Esophagus muscularis mucosa (tissue), 4 donors: Measurements from ENCODE around the gene NPTN. TPM values are rescaled to one million over a fixed set of nuclear protein-coding genes. Genes with fewer than 3 reads are reported as not detected.

Experiments
- DNase-seq: peaks from one replicate; pipeline ENCODE4 v3.0.0-alpha.2; 2017; ENCODE audit errors: extremely low spot score
- H3K27ac ChIP-seq, 4 donors: fragments of 200-600 bp; sonication (generic); replicated peaks in 1 of 4; 1 replicate in 3 of 4; 2 replicates in 1 of 4; pipeline ENCODE4 v1.5.1; 2016 to 2019; ENCODE audit warnings: mild to moderate bottlenecking in 1 of 4
- H3K27me3 ChIP-seq, 4 donors: fragments of 200-600 bp; sonication (generic); one replicate each; pipeline versions ENCODE4 v1.5.1 to v1.6.0; 2016 to 2019
- H3K36me3 ChIP-seq, 4 donors: fragments of 200-600 bp; sonication (generic); one replicate each; pipeline ENCODE4 v1.5.1; 2016 to 2019
- H3K4me1 ChIP-seq, 4 donors: fragments of 200-600 bp; sonication (generic); one replicate each; pipeline ENCODE4 v1.5.1; 2016 to 2019
- H3K4me3 ChIP-seq, 4 donors: fragments of 200-600 bp; sonication (generic); 1 replicate in 2 of 4; 2 replicates in 2 of 4; pipeline ENCODE4 v1.5.1; 2016 to 2019; ENCODE audit warnings: mild to moderate bottlenecking in 4 of 4, moderate library complexity in 1 of 4
- H3K9me3 ChIP-seq, 4 donors: fragments of 200-600 bp; sonication (generic); 1 replicate in 3 of 4; 2 replicates in 1 of 4; pipeline ENCODE4 v1.5.1; 2016 to 2019
- EP300 ChIP-seq: sonication (generic); formaldehyde crosslinking; IDR thresholded peaks from one replicate; pipeline ENCODE4 v1.6.1; 2017; ENCODE audit warnings: antibody characterized with exemption
- POLR2A ChIP-seq: fragments of 450-650 bp; IDR thresholded peaks from one replicate; pipeline ENCODE4 v1.6.1; 2017; ENCODE audit warnings: antibody characterized with exemption, moderate library complexity, mild to moderate bottlenecking, low read depth
- POLR2AphosphoS5 ChIP-seq, 2 donors: sonication (generic); formaldehyde crosslinking; IDR thresholded peaks; one replicate each; pipeline ENCODE4 v1.6.1; 2017; ENCODE audit warnings: antibody characterized with exemption in 2 of 2
- WGBS: methylation state at CpG from one replicate; pipeline ENCODE4 v1.1.5; 2018; 5-methylcytosine and 5-hydroxymethylcytosine counted together
- intact Hi-C: fragments of 100-400 bp; cut with DNase I; formaldehyde crosslinking; loops from one replicate; pipeline ENCODE4 v1.15.1; 2023
- total RNA-seq, 4 donors: library from RNA; depleted of rRNA; stranded (reverse); fragments of >200 nt; gene quantifications; one replicate each; pipeline versions ENCODE4 v1.1.0 to v1.2.1, GENCODE V29; 2016
- TF ChIP-seq, protein P1 (sequence below), 3 experiments: fragments of 200-600 bp in 2 of 3; fragments of 450-650 bp in 1 of 3; sonication (generic) in 2 of 3; IDR thresholded peaks; one replicate each; pipeline ENCODE4 v1.5.1; 2017 to 2019; ENCODE audit warnings: antibody characterized with exemption in 3 of 3, mild to moderate bottlenecking in 2 of 3, moderate library complexity in 1 of 3

The NPTN gene
- total RNA-seq, 4 donors from 2014 or later, result 218 to 281 (median 246) TPM

GRCh38 chr15:73530649-73531048 is 102.5 kb downstream of the NPTN start:
- no peak overlapping the region for H3K27ac ChIP-seq
- no peaks in the 10 kb centered on the region for H3K4me1 ChIP-seq
- H3K27me3 ChIP-seq, result no peaks in the 10 kb centered on the region
- WGBS, result 60% methylated on average over 3 of the region's 3 CpGs
- intact Hi-C loops, result no loop called here
- TF ChIP-seq POLR2AphosphoS5 (IDR thresholded peaks at IDR 0.05) (no peak), POLR2A (no peak), EP300 (no peak)
- TF ChIP-seq, protein P1, sequence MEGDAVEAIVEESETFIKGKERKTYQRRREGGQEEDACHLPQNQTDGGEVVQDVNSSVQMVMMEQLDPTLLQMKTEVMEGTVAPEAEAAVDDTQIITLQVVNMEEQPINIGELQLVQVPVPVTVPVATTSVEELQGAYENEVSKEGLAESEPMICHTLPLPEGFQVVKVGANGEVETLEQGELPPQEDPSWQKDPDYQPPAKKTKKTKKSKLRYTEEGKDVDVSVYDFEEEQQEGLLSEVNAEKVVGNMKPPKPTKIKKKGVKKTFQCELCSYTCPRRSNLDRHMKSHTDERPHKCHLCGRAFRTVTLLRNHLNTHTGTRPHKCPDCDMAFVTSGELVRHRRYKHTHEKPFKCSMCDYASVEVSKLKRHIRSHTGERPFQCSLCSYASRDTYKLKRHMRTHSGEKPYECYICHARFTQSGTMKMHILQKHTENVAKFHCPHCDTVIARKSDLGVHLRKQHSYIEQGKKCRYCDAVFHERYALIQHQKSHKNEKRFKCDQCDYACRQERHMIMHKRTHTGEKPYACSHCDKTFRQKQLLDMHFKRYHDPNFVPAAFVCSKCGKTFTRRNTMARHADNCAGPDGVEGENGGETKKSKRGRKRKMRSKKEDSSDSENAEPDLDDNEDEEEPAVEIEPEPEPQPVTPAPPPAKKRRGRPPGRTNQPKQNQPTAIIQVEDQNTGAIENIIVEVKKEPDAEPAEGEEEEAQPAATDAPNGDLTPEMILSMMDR (IDR thresholded peaks at IDR 0.05), result no peak
- H3K36me3 ChIP-seq, result no peaks in the 10 kb centered on the region
- DNase-seq, result no peak
- no peak overlapping the region for H3K4me3 ChIP-seq
- H3K9me3 ChIP-seq, result no peaks in the 10 kb centered on the region

GRCh38 chr15:73527598-73527997 is 105.6 kb downstream of the NPTN start:
- no peak for DNase-seq
- intact Hi-C loops, result no loop called here

DNA sequence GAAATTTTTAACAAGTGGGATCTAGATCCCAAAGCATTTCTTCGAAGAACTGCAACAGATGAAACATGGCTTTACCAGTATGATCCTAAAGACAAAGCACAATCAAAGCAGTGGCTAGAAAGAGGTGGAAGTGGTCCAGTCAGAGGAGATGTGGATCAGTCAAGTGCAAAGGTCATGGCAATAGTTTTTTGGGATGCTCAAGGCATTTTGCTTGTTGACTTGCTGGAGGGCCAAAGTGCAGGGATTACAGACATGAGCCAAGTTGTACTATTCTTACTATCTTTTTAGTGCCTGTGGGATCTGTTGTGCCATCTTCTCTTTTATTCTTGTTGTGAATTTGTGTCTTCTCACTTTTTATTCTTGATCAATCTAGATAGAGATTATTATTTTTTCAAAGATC is 108.3 kb downstream of the NPTN start:
- H3K27me3 ChIP-seq, result no peaks in the 10 kb centered on the region
- H3K36me3 ChIP-seq, result no peaks in the 10 kb centered on the region
- 93% methylated on average over 1 of the region's 1 CpG for WGBS
- no peak for DNase-seq
- intact Hi-C loops, result no loop called here
- no peak overlapping the region for H3K27ac ChIP-seq
- no peak for TF ChIP-seq EP300
- TF ChIP-seq POLR2AphosphoS5 (IDR thresholded peaks at IDR 0.05), result no peak
- TF ChIP-seq POLR2A, result no peak
- TF ChIP-seq, protein P1 (IDR thresholded peaks at IDR 0.05), result no peak
- no peak overlapping the region for H3K4me3 ChIP-seq
- H3K4me1 ChIP-seq, result no peaks in the 10 kb centered on the region
- no peaks in the 10 kb centered on the region for H3K9me3 ChIP-seq

More at GRCh38 chr15:73527598-73527997, 105.6 kb downstream of the NPTN start:
- Histone ChIP-seq H3K4me3 (no peak overlapping the region), H3K27ac (no peak overlapping the region), H3K27me3 (no peaks in the 10 kb centered on the region), H3K36me3 (no peaks in the 10 kb centered on the region), H3K9me3 (no peaks in the 10 kb centered on the region), H3K4me1 (no peaks in the 10 kb centered on the region)
- WGBS, result 93% methylated on average over 2 of the region's 2 CpGs
- TF ChIP-seq POLR2A (no peak), POLR2AphosphoS5 (IDR thresholded peaks at IDR 0.05) (no peak), EP300 (no peak)
- TF ChIP-seq, protein P1 (IDR thresholded peaks at IDR 0.05), result no peak

DNA sequence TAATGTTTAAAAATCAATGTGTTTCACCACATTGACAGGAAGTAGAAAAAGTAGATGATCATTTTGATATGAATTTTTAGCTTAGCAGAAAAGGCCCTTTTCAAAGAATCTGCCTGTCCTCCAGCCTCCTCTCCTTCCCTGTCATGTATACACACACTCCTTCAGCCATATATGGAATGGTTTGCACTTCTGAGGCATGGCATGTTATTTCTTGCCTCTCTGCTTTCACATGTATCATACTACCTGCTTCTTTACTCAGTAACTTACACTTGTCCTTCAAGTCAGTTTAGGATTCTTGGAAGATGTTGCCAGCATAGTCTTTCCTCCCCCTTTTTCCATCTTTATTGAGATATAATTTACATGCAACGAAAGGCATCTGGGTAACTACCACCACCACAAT is 111.2 kb downstream of the NPTN start:
- intact Hi-C loops, result no loop called here
- Histone ChIP-seq H3K27me3 (no peaks in the 10 kb centered on the region), H3K27ac (no peak overlapping the region), H3K36me3 (no peaks in the 10 kb centered on the region), H3K4me3 (no peak overlapping the region), H3K9me3 (no peaks in the 10 kb centered on the region), H3K4me1 (no peaks in the 10 kb centered on the region)
- 89% methylated on average over 1 of the region's 1 CpG for WGBS
- TF ChIP-seq EP300, result no peak
- TF ChIP-seq POLR2A, result no peak
- no peak for TF ChIP-seq POLR2AphosphoS5 (IDR thresholded peaks at IDR 0.05)
- TF ChIP-seq, protein P1 (IDR thresholded peaks at IDR 0.05), result no peak
- DNase-seq, result no peak
